Mesothelial cell of epicardium (in vitro differentiated cells): ENCODE measurements around the gene ZNF292. TPM values are rescaled to one million over a fixed set of nuclear protein-coding genes. Genes with fewer than 3 reads are reported as not detected.

ENCODE experiments used
- DNase-seq, 2 experiments: peaks; one replicate each; pipeline ENCODE4 v3.0.0; 2021; ENCODE audit warnings: low spot score in 2 of 2; ENCODE audit not compliant: unreplicated experiment in 2 of 2
- H3K27ac Mint-ChIP-seq: 2 replicates; pipeline ENCODE4 v1.8.0; 2021; ENCODE audit warnings: mixed read lengths
- H3K27me3 Mint-ChIP-seq: 2 replicates; pipeline ENCODE4 v1.8.0; 2021; ENCODE audit warnings: low read depth, mixed read lengths
- H3K36me3 Mint-ChIP-seq: 2 replicates; pipeline ENCODE4 v1.8.0; 2021; ENCODE audit warnings: mixed read lengths
- H3K4me1 Mint-ChIP-seq: 2 replicates; pipeline ENCODE4 v1.8.0; 2021; ENCODE audit warnings: mixed read lengths
- H3K4me3 Mint-ChIP-seq: 2 replicates; pipeline ENCODE4 v1.8.0; 2021; ENCODE audit warnings: mild to moderate bottlenecking, moderate library complexity, mixed read lengths
- H3K9me3 Mint-ChIP-seq: 2 replicates; pipeline ENCODE4 v1.8.0; 2021; ENCODE audit warnings: mixed read lengths
- total RNA-seq: library from RNA; stranded (reverse); gene quantifications from 3 replicates; pipeline ENCODE4 v1.2.1, GENCODE V29; 2021
- TF ChIP-seq, protein P1 (sequence below): fragments of 200-600 bp; sonication (generic); IDR thresholded peaks from one replicate; pipeline ENCODE4 v1.5.0; 2021; ENCODE audit warnings: antibody characterized with exemption; ENCODE audit not compliant: unreplicated experiment

ZNF292 gene
- total RNA-seq, 1 donor from 2014 or later = 108 TPM

DNA sequence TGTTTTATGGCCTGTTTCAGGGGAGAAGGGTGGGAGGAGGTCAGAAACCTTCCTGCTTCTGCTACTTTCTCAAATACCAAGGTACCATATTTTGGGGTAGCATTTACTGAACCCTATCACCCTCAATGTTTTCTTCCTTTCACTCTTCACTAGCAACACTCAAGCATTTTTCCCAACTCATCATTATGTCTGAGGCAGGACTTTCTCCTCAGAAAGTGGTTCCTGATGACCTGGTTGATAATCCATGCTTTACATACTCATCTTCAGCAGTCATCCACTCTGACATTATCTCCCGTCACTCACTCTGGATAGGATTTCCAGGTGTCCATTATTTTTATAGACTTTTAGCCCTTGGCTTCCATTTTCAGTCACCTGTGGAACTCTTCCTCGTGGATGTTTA lies 21.1 kb downstream of the ZNF292 start:
- Mint-ChIP-seq H3K27me3 (no peaks in the 10 kb centered on the region), H3K27ac (no peak overlapping the region), H3K4me1 (peaks cover 25% of the 10 kb centered on the region), H3K4me3 (no peak overlapping the region), H3K36me3 (peaks cover 28% of the 10 kb centered on the region), H3K9me3 (peaks cover 9% of the 10 kb centered on the region)
- DNase-seq = no peak
- TF ChIP-seq, protein P1, sequence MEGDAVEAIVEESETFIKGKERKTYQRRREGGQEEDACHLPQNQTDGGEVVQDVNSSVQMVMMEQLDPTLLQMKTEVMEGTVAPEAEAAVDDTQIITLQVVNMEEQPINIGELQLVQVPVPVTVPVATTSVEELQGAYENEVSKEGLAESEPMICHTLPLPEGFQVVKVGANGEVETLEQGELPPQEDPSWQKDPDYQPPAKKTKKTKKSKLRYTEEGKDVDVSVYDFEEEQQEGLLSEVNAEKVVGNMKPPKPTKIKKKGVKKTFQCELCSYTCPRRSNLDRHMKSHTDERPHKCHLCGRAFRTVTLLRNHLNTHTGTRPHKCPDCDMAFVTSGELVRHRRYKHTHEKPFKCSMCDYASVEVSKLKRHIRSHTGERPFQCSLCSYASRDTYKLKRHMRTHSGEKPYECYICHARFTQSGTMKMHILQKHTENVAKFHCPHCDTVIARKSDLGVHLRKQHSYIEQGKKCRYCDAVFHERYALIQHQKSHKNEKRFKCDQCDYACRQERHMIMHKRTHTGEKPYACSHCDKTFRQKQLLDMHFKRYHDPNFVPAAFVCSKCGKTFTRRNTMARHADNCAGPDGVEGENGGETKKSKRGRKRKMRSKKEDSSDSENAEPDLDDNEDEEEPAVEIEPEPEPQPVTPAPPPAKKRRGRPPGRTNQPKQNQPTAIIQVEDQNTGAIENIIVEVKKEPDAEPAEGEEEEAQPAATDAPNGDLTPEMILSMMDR = no peak

- H3K36me3 Mint-ChIP-seq = peaks cover 31% of the 10 kb centered on the region
- H3K9me3 Mint-ChIP-seq = peaks cover 9% of the 10 kb centered on the region
- H3K27me3 Mint-ChIP-seq = no peaks in the 10 kb centered on the region
- no peak overlapping the region for H3K4me3 Mint-ChIP-seq
- DNase-seq = no peak
- peaks cover 15% of the 10 kb centered on the region for H3K4me1 Mint-ChIP-seq
- TF ChIP-seq, protein P1 = no peak
- H3K27ac Mint-ChIP-seq = no peak overlapping the region
These were observed 24.9 kb downstream of the ZNF292 start for GRCh38 chr6:87180105-87180728.

DNA sequence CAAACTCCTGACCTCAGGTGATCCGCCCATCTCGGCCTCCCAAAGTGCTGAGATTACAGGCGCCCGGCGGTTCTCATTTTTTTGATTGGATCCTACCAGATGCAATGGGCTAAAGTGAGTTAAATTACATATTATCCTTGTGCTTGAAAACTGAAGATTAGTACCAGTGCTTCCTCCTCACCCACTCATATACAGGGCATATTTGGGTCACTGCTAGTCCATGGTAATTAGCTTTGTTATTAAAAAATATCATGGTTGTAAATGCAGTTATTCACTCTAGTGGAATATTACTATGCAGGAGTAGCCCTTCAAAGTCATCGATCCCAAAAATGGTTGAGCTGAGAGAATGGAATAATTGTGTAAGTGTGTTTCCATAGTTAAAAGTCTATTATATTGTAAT lies 26.5 kb downstream of the ZNF292 start:
- no peaks in the 10 kb centered on the region for H3K27me3 Mint-ChIP-seq
- H3K9me3 Mint-ChIP-seq = peaks cover 9% of the 10 kb centered on the region
- peaks cover 22% of the 10 kb centered on the region for H3K36me3 Mint-ChIP-seq
- no peak overlapping the region for H3K27ac Mint-ChIP-seq
- no peak for DNase-seq
- TF ChIP-seq, protein P1 = no peak
- H3K4me3 Mint-ChIP-seq = no peak overlapping the region
- peaks cover 19% of the 10 kb centered on the region for H3K4me1 Mint-ChIP-seq

DNA sequence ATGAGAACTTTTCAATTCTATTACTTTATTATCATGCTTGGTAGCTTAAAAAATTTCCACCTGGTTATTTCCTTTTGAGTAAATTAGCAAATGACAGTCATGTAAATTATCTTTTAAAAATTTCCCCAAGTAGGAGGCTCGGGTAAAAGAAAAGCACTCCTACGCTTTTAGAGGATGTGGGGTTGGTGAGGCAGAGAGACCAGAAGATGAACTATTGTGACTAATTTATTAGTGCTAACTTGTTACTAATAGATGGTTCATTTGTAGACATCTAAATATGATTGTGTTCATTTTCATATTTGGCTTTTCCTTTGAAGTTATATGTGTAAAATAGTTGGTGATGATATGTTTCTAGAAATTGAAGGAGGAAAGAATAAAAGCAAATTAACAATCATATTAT lies 27.0 kb downstream of the ZNF292 start:
- H3K4me1 Mint-ChIP-seq = peaks cover 19% of the 10 kb centered on the region
- H3K27ac Mint-ChIP-seq = peak overlapping the region; percentile 45
- no peaks in the 10 kb centered on the region for H3K27me3 Mint-ChIP-seq
- H3K4me3 Mint-ChIP-seq = no peak overlapping the region
- DNase-seq = no peak
- H3K9me3 Mint-ChIP-seq = peaks cover 8% of the 10 kb centered on the region
- peaks cover 18% of the 10 kb centered on the region for H3K36me3 Mint-ChIP-seq
- TF ChIP-seq, protein P1 = no peak

DNA sequence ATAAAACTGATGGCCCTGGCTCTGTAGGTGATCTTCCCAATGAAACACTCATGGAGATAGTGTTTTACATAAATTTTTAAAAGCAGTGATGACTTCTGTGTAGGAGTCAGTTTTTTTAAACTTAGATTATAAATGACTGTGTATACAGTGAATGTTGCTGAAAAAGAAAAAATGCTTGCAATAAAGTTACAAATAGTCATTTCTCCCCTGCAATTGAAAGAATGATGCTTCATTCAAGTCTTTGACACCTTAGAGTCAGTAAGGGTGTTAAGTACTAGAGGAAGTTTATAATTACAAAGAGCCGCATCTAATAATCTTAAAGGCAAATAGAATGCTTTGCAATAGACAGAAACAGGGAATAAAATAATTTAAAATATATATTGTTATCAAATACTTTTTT lies 27.6 kb downstream of the ZNF292 start:
- no peaks in the 10 kb centered on the region for H3K27me3 Mint-ChIP-seq
- peaks cover 19% of the 10 kb centered on the region for H3K4me1 Mint-ChIP-seq
- no peak overlapping the region for H3K27ac Mint-ChIP-seq

More for the DNA sequence above, 27.6 kb downstream of the ZNF292 start:
- TF ChIP-seq, protein P1 = no peak
- peaks cover 1% of the 10 kb centered on the region for H3K9me3 Mint-ChIP-seq
- peaks cover 13% of the 10 kb centered on the region for H3K36me3 Mint-ChIP-seq
- H3K4me3 Mint-ChIP-seq = no peak overlapping the region
- DNase-seq = no peak
